Measurements from ENCODE around the gene TMEM235. TPM values are rescaled to one million over a fixed set of nuclear protein-coding genes. Genes with fewer than 3 reads are reported as not detected.

Gene TMEM235
- total and polyA plus RNA-seq, 9 of the 15 experiments (the other 6 are each of a cell fraction or from before 2014, with no cell fraction given): not detected

DNA sequence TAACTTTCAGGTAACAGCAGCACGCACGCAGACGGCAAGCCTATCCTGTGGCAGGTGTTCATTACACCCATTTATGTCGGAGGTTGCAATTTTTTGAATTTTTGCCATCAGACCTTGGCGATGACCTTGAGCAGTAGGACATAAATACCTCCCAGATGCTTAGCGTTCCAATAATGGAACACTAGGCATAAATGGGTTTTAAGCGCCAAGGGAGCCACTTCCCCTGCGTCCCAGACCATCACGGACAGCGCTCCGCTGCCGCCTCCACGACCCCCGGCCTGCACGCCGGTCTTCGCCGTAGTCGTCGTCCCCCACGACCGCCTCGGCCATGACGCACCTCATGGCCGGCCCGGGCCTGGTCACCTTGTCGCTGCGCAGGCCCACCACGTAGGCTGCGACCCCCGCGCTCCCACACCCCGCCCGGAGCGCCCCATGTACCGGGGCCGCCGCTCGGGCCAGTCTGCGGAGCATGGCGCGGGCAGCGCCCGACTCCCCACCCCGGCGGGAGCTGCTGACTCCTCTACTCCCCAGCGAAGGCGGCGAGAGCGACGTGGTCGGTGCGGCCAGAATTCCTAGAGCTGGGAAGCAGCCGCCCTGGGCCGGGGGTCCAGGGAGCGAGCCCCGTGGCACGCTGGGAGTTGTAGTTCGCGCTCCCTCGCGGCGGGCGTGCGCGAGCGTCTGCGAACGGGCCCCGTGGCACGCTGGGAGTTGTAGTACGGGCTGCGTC, 22.7 kb downstream of the TMEM235 start (continued):
- TF ChIP-seq, protein P1, sequence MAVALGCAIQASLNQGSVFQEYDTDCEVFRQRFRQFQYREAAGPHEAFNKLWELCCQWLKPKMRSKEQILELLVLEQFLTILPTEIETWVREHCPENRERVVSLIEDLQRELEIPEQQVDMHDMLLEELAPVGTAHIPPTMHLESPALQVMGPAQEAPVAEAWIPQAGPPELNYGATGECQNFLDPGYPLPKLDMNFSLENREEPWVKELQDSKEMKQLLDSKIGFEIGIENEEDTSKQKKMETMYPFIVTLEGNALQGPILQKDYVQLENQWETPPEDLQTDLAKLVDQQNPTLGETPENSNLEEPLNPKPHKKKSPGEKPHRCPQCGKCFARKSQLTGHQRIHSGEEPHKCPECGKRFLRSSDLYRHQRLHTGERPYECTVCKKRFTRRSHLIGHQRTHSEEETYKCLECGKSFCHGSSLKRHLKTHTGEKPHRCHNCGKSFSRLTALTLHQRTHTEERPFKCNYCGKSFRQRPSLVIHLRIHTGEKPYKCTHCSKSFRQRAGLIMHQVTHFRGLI (CRISPR knock-in tag; IDR thresholded peaks at IDR 0.05): 0 out of 2 replicates have a peak, but pooled peaks have one; percentile 16
- TF ChIP-seq NEUROD1 (IDR thresholded peaks at IDR 0.05; ENCODE audit: borderline replicate concordance, low read depth, low read length, partially characterized antibody) (peak; percentile 10), POLR3G (IDR thresholded peaks at IDR 0.05; ENCODE audit: extremely low read depth, insufficient read length, insufficient replicate concordance) (no peak), ZBTB17 (CRISPR knock-in tag; IDR thresholded peaks at IDR 0.05) (0 out of 2 replicates have a peak, but pooled peaks have one; percentile 75), NR3C1 (CRISPR knock-in tag; IDR thresholded peaks at IDR 0.05) (no peak), ZNF589 (CRISPR knock-in tag; IDR thresholded peaks at IDR 0.05; ENCODE audit: low read depth) (no peak), SPI1 (IDR thresholded peaks at IDR 0.05; ENCODE audit: borderline replicate concordance, low read depth, low read length) (no peak)
- TF ChIP-seq, protein P2, sequence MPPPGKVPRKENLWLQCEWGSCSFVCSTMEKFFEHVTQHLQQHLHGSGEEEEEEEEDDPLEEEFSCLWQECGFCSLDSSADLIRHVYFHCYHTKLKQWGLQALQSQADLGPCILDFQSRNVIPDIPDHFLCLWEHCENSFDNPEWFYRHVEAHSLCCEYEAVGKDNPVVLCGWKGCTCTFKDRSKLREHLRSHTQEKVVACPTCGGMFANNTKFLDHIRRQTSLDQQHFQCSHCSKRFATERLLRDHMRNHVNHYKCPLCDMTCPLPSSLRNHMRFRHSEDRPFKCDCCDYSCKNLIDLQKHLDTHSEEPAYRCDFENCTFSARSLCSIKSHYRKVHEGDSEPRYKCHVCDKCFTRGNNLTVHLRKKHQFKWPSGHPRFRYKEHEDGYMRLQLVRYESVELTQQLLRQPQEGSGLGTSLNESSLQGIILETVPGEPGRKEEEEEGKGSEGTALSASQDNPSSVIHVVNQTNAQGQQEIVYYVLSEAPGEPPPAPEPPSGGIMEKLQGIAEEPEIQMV (tag; conservative IDR thresholded peaks at IDR 0.05; ENCODE audit: low read depth): no peak
- TF ChIP-seq, protein P3, sequence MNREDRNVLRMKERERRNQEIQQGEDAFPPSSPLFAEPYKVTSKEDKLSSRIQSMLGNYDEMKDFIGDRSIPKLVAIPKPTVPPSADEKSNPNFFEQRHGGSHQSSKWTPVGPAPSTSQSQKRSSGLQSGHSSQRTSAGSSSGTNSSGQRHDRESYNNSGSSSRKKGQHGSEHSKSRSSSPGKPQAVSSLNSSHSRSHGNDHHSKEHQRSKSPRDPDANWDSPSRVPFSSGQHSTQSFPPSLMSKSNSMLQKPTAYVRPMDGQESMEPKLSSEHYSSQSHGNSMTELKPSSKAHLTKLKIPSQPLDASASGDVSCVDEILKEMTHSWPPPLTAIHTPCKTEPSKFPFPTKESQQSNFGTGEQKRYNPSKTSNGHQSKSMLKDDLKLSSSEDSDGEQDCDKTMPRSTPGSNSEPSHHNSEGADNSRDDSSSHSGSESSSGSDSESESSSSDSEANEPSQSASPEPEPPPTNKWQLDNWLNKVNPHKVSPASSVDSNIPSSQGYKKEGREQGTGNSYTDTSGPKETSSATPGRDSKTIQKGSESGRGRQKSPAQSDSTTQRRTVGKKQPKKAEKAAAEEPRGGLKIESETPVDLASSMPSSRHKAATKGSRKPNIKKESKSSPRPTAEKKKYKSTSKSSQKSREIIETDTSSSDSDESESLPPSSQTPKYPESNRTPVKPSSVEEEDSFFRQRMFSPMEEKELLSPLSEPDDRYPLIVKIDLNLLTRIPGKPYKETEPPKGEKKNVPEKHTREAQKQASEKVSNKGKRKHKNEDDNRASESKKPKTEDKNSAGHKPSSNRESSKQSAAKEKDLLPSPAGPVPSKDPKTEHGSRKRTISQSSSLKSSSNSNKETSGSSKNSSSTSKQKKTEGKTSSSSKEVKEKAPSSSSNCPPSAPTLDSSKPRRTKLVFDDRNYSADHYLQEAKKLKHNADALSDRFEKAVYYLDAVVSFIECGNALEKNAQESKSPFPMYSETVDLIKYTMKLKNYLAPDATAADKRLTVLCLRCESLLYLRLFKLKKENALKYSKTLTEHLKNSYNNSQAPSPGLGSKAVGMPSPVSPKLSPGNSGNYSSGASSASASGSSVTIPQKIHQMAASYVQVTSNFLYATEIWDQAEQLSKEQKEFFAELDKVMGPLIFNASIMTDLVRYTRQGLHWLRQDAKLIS (CRISPR knock-in tag; IDR thresholded peaks at IDR 0.05): peak; percentile 62; the same call in 1 of the 2 replicates
- TF ChIP-seq, protein P4, sequence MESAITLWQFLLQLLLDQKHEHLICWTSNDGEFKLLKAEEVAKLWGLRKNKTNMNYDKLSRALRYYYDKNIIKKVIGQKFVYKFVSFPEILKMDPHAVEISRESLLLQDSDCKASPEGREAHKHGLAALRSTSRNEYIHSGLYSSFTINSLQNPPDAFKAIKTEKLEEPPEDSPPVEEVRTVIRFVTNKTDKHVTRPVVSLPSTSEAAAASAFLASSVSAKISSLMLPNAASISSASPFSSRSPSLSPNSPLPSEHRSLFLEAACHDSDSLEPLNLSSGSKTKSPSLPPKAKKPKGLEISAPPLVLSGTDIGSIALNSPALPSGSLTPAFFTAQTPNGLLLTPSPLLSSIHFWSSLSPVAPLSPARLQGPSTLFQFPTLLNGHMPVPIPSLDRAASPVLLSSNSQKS (CRISPR knock-in tag; IDR thresholded peaks at IDR 0.05): no peak
- TF ChIP-seq, protein P5, sequence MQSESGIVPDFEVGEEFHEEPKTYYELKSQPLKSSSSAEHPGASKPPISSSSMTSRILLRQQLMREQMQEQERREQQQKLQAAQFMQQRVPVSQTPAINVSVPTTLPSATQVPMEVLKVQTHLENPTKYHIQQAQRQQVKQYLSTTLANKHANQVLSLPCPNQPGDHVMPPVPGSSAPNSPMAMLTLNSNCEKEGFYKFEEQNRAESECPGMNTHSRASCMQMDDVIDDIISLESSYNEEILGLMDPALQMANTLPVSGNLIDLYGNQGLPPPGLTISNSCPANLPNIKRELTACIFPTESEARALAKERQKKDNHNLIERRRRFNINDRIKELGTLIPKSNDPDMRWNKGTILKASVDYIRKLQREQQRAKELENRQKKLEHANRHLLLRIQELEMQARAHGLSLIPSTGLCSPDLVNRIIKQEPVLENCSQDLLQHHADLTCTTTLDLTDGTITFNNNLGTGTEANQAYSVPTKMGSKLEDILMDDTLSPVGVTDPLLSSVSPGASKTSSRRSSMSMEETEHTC (IDR thresholded peaks at IDR 0.05): no peak
- TF ChIP-seq, protein P6, sequence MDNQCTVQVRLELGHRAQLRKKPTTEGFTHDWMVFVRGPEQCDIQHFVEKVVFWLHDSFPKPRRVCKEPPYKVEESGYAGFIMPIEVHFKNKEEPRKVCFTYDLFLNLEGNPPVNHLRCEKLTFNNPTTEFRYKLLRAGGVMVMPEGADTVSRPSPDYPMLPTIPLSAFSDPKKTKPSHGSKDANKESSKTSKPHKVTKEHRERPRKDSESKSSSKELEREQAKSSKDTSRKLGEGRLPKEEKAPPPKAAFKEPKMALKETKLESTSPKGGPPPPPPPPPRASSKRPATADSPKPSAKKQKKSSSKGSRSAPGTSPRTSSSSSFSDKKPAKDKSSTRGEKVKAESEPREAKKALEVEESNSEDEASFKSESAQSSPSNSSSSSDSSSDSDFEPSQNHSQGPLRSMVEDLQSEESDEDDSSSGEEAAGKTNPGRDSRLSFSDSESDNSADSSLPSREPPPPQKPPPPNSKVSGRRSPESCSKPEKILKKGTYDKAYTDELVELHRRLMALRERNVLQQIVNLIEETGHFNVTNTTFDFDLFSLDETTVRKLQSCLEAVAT (IDR thresholded peaks at IDR 0.05): no peak
- TF ChIP-seq, protein P7, sequence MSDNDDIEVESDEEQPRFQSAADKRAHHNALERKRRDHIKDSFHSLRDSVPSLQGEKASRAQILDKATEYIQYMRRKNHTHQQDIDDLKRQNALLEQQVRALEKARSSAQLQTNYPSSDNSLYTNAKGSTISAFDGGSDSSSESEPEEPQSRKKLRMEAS (CRISPR knock-in tag; IDR thresholded peaks at IDR 0.05): peak; percentile 77
